Non-pigmented ciliary epithelial cell (primary cell): ENCODE measurements around the gene RASSF7.
A peak's percentile ranks its signal among the peaks of the same experiment; 100 is the strongest.
"Not testable (repeated sequence)": the region's sequence is repeated elsewhere in the genome, so short reads cannot be mapped to it uniquely, and the experiment has no call there.

Source experiments
- DNase-seq: peaks from one replicate; pipeline ENCODE4 v3.0.0-alpha.2; 2010; ENCODE audit warnings: low read depth

RASSF7 gene

GRCh38 chr11:567011-567628, 6.3 kb downstream of the RASSF7 start:
- no peak for DNase-seq

DNA sequence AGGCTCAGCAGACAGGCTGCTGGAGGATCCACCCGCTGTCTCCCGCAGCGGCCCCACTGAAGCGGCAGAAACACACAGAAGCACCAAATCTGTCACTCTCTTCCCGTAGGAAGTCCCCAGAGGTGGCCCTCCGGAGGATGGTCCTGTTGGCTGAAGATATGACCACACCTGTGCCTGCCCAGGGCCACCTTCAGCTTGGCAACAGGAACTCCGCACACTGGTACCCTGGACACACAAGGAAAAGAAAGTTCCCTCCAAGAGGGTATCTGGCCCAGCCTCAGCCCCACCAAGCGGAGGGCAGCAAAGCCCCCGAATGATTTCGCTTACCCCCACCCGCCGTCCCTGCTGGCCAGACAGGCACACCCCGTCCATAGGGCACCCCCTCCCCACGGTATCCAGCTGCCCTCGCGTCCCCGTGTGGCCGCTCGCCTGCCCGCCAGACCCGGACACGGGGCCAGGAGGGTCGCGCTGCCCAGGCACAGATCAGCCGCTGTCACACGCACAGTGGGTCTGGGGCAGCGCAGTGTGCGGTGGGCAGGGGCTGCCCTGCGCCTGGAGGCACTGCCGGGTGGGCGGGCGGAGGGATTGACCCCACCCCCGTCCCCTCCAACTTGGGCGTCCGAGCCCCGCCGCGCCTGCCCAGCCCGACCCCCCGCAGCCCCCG, 7.0 kb downstream of the RASSF7 start:
- no peak for DNase-seq

GRCh38 chr11:568306-569157, 7.8 kb downstream of the RASSF7 start:
- peak; percentile 10 for DNase-seq

GRCh38 chr11:569158-569885, 8.6 kb downstream of the RASSF7 start:
- no peak for DNase-seq

DNA sequence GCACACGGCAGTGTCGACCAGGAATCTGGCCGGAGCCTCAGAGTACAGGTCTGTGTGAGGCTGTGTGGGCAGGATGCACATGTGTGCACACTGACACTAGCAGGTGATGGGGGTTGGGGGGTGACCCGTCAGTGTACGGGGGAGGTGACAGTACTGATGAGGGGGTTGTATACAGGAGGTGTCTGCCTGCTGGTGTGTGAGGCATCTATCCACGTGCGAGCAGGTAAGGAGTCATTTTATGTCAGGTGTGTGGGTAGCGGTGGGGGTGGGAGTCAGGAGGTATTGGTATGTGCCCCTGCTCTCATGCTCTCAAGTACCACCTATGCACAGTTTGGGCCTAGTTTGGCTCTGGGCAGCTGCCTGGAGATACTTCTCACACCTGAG, 11.0 kb downstream of the RASSF7 start:
- no peak for DNase-seq

DNA sequence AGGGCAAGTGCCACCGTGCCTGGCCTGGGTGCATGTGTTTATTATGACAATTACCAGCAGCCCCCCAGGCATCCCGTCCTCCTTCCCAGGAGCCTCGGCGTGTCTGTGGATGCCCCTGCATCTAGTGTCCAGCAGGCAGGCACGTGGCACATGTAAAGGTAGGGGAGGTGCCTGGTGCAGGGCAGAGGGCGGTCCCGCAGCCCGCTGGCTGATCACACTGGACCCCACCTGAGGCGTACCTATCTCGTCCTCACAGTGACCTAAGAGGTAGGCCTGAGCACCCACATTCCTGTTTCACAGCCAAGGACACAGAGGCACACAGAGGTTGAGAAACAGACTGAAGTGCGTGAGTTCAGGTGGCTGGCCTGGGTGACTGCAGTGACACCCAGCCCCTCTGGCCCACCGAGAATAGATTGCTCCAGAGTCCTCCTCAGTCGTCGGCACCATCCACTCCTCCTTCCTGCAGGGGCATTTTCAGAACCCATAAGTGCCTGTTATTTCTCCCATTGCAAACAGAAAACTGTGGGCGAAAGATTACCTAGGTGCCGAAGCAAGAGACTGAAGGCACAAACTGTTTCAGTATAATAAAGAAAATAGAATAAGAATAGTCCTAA, 12.5 kb downstream of the RASSF7 start:
- no peak for DNase-seq

DNA sequence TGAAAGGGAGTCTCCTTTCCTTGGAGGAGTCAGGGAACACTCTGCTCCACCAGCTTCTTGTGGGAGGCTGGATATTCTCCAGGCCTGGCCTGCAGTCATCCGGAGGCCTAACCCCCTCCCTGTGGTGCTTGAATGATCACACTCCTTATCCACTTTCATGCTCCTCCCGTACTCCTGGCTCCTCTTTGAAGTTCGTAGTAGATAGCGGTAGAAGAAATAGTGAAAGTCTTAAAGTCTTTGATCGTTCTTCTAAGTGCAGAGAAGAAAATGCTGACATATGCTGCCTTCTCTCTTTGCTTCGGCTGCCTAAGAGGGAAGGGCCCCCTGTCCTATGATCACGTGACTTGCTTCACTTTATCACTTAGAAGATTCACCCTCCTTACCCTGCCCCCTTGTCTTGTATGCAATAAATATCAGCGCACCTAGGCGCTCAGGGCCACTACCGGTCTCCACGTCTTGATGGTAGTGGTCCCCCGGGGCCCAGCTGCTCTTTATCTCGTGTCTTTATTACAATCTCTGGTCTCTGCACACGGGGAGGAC, 13.3 kb downstream of the RASSF7 start:
- not testable (repeated sequence) for DNase-seq

DNA sequence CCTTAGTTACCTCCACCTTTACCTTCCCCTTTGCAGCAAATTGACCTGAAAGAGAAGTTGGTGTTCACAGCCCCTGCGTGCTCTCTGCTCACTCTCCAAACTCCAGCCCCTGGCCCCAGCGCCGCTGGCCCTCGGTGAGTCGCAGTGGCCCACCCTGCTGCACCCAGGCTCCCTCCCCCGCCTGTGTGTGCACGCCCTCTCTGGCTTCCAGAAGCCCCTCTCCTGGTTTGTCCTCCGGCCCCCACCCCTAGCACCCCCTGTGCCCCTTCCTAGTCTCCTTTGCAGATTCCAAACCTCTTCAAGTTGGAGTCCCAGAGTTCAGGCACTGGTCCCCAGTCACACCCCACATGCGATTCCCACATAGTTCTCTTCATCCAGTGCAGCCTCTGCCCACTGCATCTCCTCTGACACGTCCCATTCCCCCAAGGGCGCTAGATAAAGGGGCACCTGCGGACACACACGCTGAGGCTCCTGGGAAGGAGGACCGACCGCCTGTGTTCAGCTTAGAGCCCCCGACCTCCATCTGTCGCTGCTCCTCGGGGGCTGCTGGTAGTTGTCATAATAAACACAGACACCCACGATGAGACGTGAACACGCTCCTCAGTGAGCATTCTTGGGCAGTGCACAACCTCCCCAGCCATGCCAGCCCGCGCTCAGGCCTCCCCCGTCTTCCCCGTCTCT, 14.0 kb downstream of the RASSF7 start:
- no peak for DNase-seq

GRCh38 chr11:575313-575995, 14.7 kb downstream of the RASSF7 start:
- DNase-seq, result no peak

DNA sequence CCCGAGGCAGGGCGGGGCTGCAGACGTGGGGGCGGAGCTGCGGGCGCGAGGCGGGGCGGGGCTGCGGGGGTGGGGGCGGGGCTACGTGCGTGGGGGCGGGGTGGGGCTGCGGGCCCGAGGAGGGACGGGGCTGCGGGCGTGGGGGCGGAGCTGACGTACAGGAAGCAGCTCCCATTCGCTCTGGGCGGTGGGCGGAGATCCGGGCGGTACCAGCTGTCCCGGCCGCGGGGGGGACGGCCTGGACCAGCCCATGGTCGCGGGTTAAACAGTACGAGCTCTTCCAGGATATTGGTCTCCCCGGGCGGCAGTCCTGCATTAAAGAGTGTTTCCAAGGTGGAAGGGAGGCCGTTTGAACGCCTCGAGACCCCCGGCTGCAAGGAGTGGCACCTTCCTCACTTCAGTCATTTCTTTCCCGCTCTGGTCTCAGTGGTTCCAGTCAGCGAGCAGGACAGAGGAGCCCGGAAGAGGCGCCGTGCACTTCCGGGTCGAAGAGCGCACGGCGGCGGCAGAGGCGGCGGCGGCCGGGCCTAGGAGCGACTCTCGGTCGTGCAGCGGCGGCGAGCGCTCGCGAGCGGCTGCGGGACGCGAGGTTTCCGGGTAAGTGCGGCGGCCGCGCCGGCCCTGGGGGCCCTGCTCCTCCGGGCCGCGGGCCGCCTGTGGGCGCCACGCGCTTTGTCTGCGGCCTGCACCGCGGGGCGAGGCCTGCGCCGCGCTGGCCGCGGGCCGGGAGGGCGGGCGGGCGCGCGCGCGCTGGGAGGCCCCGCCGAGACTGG, 15.4 kb downstream of the RASSF7 start, which contains the start of gene PHRF1:
Gene PHRF1, plus strand, starts transcription at position 475 of the 773 bp plus-strand sequence. CDS start 5,043 bp downstream, outside the sequence.
- peak; percentile 60 for DNase-seq

DNA sequence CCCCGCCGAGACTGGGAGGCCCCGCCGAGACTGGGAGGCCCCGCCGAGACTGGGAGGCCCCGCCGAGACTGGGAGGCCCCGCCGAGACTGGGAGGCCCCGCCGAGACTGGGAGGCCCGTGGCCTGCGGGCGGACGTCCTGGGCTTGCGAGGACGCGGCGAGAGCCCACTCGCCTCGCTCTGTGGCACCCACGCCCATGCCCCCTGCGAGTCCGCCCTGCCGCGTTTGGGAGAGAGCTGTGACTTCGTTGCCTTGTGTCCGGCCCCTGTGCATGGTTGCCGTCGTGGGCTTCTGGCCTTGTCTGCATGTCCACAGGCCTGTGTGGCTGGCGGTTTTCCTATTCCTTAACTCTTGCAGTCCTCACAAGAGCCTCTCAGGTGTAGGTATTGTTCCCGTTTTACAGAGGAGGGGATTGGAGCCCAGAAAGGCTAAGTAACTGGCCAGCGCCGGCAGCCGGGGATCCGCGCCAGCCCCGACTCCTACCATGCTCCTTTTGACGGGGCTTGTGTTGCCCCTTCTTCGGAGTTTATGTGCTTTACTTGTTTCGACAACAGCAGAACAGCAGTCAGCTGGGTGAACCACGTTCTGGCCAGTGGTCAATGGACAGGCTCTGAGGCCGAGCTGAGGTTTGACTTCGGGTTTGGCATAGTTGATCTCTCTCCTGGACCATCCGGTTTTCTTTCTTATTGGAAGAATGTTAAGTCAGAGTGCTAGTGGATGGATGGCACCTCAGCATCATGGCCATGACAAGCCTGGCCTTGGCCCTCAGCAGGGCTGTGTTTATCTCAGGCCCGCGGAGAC, 16.2 kb downstream of the RASSF7 start:
- no peak for DNase-seq

GRCh38 chr11:577611-577894, 16.8 kb downstream of the RASSF7 start:
- DNase-seq, result no peak

DNA sequence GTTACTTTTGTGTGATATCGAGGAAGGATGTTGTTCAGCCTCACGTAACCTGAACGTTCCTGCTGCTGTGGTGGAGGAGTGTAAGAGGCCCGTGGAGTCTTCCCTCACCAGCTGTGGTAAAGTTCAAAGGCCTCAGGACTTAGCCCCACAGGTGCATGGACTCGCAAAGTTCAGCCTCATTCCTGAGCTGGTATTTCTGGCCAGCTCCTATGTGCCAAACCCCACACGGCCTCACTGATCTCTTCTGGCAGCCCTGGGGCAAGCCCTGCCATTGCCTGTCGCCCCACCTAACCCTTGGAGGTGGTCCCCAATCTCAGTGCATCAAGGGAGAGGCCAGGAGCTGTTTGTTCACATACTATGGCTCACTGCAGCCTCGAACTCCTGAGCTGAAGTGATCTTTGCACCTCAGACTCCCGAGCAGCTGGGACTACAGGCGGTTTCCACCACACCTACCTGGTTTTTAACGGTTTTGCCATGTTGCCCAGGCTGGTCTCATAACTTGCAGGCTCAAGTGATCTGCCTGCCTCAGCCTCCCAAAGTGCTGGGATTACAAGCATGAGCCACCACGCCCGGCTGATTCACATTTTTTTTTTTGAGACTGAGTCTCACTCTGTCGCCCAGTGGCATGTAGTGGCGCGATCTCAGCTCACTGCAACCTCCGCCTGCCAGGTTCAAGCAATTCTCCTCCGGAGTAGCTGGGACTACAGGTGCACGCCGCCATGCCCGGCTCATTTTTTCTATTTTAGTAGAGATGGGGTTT, 17.7 kb downstream of the RASSF7 start:
- no peak for DNase-seq

- no peak for DNase-seq
These were observed 19.2 kb downstream of the RASSF7 start for GRCh38 chr11:579830-580601.

GRCh38 chr11:581342-581741, 20.6 kb downstream of the RASSF7 start:
- DNase-seq, result no peak

- no peak for DNase-seq
These were observed 21.0 kb downstream of the RASSF7 start for GRCh38 chr11:581752-582151.

DNA sequence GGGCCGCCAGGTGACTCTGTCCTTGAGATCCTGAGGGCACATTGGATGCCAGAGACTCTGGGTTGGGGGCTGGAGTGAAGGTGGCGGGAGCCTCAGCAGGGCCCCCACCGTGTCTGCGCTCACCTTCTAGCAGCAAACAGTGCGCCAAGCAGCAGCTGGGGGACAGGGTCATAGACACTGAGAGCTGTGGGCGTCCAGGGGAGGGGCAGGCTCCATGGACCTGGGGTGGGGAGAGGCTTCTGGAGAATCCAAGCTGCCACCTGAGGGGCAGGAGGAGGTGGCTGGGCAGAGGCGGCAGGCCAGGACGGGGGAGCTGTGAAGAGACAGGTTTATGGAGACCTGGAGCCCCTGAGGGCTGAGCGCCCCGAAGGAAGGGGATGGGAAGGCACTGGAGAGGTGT, 23.5 kb downstream of the RASSF7 start:
- DNase-seq, result no peak
